H1 (cell line): ENCODE data around the gene GRID2.

Source experiments
- CHD7 ChIP-seq: fragments of 300-600 bp; sonication (generic); IDR thresholded peaks from 2 replicates; pipeline ENCODE4 v1.7.1; 2012; ENCODE audit warnings: low read length, moderate library complexity, mild to moderate bottlenecking, inconsistent platforms; ENCODE audit not compliant: insufficient replicate concordance
- CREB1 ChIP-seq: IDR thresholded peaks from 2 replicates; pipeline ENCODE4 v1.6.1; 2012; ENCODE audit warnings: inconsistent platforms
- CTCF ChIP-seq, 3 experiments: IDR thresholded peaks; 1 replicate in 2 of 3; 2 replicates in 1 of 3; pipeline versions ENCODE4 v1.5.1 to v1.6.1; 2011; ENCODE audit warnings: low read length in 3 of 3, mild to moderate bottlenecking in 3 of 3, inconsistent platforms in 2 of 3, low read depth in 1 of 3, moderate library complexity in 1 of 3; ENCODE audit not compliant: insufficient read depth in 1 of 3; ENCODE audit errors: control extremely low read depth in 1 of 3
- POLR2A ChIP-seq, 2 experiments: IDR thresholded peaks; 1 replicate in 1 of 2; 2 replicates in 1 of 2; pipeline ENCODE4 v1.6.1; 2011; ENCODE audit warnings: low read depth in 2 of 2, low read length in 2 of 2, mild to moderate bottlenecking in 2 of 2; ENCODE audit errors: control extremely low read depth in 1 of 2
- RNF2 ChIP-seq: fragments of 200-900, 300-1000 bp; sonication (generic); IDR thresholded peaks from 2 replicates; pipeline ENCODE4 v1.7.1; 2016; ENCODE audit warnings: borderline replicate concordance, low read depth, mild to moderate bottlenecking, antibody characterized with exemption, low read length; ENCODE audit not compliant: poor library complexity, severe bottlenecking; ENCODE audit errors: missing control alignments
- RXRA ChIP-seq: IDR thresholded peaks from 2 replicates; pipeline ENCODE4 v1.6.1; 2011; ENCODE audit warnings: low read depth, mild to moderate bottlenecking, low read length, moderate library complexity; ENCODE audit not compliant: insufficient read depth

- TF ChIP-seq POLR2A (IDR thresholded peaks at IDR 0.05; ENCODE audit: control extremely low read depth in 1 of 2, low read depth in 2 of 2, low read length in 2 of 2), result no peak
- no peak for TF ChIP-seq CREB1
- no peak for TF ChIP-seq RXRA
- TF ChIP-seq CTCF (IDR thresholded peaks at IDR 0.05; ENCODE audit: control extremely low read depth in 1 of 3, insufficient read depth in 1 of 3, low read depth in 1 of 3, low read length in 3 of 3), result no peak
- TF ChIP-seq RNF2, result no peak
- no peak for TF ChIP-seq CHD7
Observed at GRCh38 chr4:93174598-93174997, 870.8 kb downstream of the GRID2 start.
